ENCODE data around the gene SEPTIN7. TPM values are rescaled to one million over a fixed set of nuclear protein-coding genes. Genes with fewer than 3 reads are reported as not detected.

The SEPTIN7 gene
- total RNA-seq, 1 experiment from 2014 or later: 486 TPM

DNA sequence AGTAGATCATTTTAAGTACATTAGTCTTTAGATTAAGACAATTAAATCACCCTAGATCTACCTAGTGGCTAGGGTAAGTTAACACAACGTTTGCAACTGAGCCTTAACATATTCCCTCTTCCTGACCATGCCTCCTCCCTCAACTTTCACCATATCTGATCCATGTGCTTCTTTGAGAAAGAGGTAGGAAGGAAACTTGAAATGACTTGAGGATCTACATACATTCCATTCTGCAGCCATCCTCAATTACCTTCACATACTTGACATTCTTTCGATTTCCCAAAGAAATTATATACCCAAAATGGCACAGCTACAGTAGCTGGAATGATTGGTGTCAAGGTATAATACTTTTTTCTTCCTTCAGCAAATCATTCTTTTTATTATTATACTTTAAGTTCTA, 12.9 kb upstream of the SEPTIN7 start:
- DNase-seq (ENCODE audit: low read depth): no peak

DNA sequence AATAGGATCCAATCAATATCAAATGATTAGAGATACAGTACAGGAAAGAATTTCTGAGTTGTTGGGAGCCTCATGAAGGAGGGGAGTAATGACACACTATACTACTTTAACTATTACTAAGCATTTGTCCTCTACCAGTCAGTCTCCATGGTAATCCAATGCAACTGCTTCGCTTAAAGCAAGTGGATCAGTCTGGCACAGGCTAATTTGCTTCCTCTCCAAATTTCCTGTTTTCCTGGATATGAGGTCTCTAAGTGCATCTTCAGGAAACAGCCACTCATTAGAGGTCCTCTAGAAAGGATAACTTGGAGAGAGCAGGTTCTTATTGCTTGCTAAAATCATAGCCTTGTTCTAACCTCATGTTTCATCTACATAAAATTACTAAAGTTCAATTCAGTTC, 8.4 kb upstream of the SEPTIN7 start:
- DNase-seq (ENCODE audit: low read depth): peak; percentile 17

DNA sequence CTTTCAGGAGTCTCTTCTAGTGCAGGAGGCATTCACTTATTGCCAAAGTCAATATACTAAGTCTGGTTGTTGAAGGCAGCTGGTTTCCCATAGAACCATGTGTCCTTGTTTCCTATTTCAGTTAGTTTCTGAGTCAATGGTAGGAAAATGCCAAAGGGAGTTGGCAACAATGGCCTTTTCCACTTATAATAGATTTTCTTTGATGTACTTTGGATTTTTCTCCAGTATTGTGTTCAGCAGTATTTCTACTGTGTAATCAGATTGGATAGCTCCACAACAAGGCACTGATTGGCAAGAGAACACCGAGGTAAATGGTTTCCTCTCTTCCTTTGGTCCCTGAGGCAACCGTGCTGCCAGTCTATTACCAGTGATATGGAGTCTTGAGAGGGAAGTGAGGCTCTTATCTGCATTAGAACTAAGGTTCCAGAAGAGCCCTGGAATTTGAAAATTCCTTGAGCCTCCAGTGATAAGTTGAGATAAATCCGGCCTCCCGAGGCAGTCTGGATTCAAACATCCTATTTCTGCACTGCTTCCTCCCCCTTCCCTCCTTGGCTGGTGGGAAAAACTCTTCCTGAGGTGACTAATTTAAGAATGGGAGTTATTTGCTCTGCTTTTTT, 7.9 kb upstream of the SEPTIN7 start:
- peak; percentile 48 for DNase-seq (ENCODE audit: low read depth)

DNA sequence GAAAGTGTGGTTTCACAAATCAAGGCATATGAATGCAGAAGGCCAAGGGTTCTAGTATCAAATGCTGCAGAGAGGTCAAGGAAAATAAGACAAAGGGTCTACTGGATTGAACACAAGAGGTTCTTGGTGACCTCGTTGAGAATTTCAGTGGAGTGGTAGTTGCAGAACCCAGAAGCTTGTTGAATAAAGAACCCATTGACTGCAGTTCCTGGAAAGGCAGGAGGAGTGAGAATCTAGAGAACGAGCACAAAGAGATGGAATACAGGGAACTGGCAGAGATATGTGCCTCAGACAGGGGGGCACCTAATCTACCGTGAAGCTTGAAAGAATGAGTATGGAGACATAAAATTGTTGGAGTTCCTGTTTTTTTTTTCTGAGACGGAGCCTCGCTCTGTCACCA, 3.5 kb upstream of the SEPTIN7 start:
- no peak for DNase-seq (ENCODE audit: low read depth)

DNA sequence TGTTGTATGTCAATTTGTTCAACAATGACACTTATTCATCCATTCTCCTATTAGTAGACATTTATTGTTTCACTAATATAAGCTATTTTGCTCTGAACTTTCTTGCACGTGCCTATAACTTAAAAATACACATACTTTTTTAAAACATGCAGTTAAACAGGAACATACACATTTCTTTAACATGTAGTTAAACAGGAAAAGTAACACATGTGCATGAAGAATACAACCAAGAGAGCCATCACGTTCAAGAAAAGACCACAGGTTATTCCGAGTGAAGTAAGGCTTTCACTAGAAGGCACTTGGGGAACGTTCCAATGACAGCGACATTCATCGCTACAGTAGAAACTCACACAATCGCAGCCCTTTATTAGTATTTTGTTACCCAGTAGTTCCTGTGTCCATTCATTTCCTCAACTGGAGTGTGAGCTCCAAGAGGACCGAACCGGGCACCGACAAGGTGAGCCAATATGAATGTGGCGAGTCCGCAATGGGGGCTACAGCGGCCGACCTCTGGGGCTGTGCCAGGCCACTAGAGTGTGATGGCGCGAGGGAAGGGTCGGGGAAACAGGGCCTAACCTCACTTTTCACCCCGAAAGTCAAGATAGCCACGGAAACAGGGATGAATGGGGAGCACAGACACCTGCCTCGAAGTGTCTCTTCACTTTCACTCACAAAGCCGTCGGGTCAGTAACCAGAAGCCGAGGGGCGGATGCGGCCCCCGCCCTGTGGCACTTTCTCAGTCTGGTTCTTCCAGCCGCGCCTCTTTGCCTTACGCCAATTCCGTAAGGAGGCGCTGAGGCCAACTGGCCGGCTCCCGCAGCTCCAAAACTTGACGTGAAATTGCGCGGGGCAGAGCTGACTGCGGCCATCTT, 775 bp upstream of the SEPTIN7 start:
- DNase-seq (ENCODE audit: low read depth): peak; percentile 92

DNA sequence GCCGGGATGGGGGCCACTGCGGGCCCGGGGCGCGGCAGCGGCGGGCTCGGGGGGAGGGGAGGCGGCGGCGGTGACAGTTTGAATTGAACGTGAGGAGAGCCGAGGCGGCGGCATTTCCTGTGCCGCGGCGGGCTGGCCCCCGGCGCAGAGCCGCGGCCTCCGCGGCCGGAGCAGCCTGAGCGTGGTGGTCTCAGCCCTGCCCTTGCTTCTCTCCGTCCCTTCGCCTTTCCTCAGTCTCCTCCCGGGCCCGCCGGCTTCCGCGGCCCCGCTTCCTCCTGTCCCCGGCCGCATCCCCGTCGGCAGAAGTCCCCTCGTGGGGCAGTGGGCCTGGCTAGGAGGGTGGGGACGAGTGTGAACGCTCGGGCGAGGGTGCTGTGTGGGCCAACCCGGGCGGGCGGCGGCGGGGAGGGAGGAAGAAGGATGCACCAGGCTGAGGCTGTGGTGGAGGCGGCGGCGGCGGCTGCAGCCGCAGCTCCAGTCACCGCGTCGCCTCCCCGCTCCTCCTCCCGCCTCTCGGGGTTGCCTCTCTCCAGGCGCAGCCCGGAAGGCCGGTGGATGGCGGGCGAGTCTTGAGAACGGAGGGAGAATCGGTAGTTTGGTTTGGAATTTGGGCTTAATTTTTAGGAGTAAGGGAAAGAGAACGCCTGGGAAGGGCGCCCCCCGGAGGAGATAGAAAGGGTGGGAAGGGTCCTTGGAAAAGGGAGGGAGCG, 690 bp downstream of the SEPTIN7 start:
- peak; percentile 78 for DNase-seq (ENCODE audit: low read depth)

DNA sequence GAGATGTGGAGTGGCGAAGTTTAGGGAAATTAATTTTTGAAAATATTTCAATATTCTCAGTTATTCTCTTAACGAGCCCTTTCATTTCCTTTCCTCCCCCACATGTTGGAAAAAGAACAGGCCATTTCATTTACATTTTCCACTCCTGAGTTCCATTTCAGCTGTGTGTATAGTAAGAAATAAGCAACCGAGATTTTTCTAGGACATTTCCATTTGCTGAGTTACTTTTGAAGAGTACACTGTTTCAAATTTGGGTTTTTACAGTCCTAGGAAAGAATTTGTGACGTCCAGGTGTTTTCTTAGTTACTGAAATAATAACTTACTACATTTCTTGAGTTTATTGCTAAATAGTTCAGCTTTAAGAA, 1.2 kb downstream of the SEPTIN7 start:
- no peak for DNase-seq (ENCODE audit: low read depth)

DNA sequence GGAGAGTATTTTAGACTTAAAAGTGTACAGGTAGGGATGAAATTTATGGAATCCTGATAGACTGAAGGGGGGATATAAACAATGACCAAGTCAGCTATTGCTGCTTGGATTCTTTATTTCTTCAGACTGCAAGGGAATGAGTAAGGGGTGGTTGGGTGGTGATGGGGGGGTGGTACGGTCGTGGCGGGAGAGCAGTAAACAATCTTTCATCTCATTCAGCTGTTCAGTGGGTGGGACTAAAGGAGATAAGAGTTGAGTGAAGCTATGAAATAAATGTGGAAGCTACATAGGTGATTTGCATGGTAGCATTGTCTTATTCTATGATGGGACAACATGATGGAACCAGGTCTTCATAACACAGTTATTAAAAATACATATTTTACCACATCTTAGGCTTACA, 1.8 kb downstream of the SEPTIN7 start:
- peak; percentile 34 for DNase-seq (ENCODE audit: low read depth)

DNA sequence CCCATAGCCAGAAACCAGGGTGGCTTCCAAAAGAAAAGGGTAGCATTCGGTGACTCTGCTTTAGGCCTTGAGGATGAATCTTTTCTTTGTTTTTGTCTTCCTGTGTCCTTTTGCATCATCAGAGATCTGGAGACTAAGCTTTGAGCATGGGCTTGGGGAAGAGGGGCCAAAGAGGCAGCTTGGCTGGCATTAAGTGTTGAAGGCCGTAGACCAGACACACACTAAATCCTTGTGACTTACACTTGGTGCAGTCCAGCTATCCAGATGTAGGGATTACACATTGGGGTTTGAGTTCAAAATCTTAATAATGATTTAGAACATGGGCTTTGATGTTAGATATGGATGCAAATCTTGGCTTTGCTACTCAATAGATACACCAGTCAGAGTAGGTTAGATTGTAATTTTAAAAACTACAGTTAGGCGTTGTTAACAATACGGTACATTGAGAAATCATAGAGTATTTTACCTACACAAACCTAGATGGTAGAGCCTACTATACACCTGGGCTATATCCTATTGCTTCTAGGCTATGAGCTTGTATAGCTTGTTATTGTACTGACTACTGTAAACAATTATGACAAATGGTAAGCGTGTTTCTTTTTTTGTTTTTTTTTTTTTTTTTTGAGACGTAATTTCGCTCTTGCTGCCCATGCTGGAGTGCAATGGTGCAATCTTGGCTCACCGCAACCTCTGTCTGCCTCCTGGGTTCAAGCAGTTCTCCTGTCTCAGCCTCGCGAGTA, 3.5 kb downstream of the SEPTIN7 start:
- DNase-seq (ENCODE audit: low read depth): no peak

DNA sequence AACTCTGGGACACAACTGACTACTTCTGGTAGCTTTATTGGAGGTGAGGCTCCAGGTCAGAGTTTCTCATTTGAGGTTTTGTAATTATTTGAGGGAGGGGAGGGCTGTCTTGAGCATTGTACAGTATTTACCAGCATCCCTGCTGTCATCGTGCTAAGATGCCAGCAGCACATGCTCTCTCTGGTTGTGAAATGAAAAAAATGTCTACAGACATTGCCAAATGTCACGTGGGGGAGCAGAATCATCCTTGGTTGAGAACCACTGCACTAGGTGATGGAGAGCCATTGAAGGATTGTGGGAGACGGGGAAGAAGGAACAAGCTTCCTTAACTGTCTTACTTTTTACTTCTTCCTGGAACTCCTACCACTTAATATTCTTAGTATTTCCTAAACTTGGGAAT, 5.0 kb downstream of the SEPTIN7 start:
- DNase-seq (ENCODE audit: low read depth): no peak

DNA sequence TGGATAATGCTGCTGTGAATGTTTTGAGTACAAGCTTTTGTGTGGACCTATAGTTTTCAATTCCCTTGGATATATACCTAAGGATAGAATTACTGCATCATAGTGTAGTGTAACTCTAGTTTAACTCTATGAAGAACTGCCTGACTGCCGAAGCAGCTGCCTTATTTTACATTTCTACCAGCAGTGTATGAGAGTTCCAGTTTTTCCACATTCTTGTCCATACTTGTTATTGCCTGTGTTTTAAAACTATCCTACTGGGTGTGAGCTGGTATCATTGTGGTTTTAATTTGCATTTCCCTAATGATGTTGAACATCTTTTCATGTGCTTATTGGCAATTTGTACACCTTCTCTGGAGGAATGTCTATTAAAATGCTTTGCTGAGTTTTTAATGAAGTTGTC, 15.7 kb downstream of the SEPTIN7 start:
- no peak for DNase-seq (ENCODE audit: low read depth)

DNA sequence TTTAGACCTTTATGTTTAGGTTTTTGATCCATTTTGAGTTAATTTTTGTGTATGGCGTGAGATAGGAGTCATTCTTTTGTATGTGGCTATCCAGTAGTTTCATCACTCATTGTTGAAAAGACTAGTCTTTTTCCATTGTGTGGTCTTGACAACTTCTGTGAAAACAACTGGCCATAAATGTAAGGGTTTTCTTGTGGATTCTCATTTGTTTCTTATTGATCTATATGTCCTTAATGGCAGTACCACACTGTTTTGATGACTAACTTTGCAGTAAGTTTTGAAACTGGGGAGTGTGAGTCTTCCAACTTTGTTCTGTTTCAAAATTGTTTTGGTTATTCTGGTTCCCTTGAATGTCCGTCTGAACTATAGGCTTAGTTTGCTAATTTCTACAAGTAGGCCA, 16.3 kb downstream of the SEPTIN7 start:
- no peak for DNase-seq (ENCODE audit: low read depth)

DNA sequence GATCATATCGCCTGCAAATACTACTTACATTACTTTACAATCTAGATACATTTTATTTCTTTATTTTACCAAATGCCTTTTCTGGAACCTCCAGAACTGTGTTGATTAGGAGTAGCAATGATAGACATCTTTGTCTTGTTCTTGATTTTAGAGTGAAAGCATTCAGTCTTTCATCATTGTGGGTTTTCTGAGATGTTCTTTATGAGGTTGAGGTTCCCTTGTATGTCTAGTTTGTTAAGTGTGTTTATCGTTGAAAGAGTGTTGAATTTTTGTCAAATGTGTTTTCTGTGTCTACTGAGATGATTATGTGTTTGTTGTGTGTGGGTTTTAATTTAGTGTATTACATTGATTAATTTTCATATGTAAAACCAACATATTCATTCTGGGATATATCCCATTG, 17.1 kb downstream of the SEPTIN7 start:
- no peak for DNase-seq (ENCODE audit: low read depth)

DNA sequence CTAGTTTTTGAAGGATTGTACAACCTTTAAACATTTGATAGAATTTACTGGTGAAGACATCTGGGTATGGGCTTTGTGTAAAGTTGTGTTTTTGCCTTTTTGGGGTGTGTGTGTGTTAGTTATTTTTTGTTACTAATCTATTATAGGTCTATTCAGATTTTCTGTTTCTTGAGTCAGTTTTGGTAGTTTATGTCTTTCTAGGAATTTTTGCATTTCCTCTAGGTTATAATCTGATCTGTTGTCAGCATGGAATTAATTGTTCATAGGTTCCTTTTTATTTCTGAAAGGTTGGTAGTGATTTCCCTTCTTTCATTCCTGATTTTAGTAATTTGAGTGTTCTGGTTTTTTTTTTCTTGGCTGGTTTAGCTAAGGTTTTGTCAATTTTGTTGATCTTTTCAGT, 17.7 kb downstream of the SEPTIN7 start:
- DNase-seq (ENCODE audit: low read depth): no peak

DNA sequence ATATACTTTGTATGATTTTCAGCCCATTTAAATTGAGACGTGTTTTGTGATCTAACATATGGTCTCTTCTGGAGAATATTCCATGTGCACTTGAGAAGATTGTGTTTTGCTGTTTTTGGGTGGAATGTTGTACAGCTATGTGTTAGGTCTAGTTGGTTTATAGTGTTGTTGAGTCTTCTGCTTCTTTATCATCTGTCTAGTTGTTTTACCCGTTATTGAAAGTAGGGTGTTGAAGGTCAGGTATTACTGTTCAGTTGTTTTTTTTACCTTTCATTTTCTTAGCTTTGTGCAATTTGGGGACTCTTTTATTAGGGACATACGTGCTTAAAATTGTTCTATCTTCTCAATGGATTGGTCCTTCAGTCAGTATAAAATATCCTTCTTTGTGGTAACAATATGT, 18.5 kb downstream of the SEPTIN7 start:
- DNase-seq (ENCODE audit: low read depth): no peak

DNA sequence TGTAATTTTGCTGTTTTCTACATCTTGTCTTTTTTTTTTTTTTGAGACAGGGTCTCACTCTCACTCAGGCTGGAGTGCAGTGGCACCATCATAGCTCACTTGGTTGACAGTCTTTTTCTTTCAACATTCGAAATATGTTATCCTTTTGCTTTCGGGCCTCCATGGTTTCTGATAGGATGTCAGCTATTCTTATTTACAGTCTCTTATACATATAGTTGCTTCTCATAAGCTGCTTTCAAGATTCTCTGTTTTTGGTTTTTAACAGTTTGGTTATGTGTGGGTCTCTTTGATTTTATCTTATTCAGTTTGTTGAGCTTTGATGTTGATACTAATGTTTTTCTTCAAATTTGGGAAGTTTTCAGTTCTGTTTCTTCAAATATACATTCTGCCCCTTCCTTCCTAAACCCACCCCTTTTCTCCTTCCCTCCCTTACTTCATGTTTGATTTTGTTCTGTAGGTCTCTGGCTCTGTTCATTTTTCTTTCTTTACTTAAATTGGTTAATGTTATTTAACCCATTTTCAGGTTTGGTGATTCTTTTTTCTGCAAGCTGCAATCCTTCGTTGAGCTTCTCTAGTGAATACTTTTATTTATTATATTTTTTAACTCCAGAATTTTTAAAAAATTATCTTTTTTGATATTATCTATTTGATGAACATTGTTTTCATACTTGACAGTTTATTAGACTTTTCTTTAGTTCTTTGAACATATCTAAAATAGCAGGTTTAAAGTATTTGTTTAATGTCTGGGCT, 19.3 kb downstream of the SEPTIN7 start:
- DNase-seq (ENCODE audit: low read depth): no peak

DNA sequence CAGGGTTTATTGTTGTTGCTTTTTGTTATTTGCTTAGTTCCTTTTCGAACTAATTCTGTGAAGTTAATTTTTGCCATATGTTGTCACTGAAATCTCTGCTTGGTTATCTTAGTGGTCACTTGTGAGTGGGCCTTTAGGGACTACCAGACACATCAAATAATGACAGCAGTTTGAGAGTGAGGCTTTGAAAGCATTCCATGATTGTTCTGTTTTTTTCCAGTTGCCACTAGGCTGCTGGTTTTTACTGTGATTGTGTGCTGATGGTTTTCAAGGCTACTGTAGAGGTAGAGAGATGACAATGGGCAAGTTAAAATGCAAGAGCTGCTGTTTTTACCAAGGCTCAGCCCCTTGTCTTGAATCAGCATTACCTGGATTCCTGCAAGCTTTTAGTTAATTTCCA, 20.0 kb downstream of the SEPTIN7 start:
- DNase-seq (ENCODE audit: low read depth): no peak

DNA sequence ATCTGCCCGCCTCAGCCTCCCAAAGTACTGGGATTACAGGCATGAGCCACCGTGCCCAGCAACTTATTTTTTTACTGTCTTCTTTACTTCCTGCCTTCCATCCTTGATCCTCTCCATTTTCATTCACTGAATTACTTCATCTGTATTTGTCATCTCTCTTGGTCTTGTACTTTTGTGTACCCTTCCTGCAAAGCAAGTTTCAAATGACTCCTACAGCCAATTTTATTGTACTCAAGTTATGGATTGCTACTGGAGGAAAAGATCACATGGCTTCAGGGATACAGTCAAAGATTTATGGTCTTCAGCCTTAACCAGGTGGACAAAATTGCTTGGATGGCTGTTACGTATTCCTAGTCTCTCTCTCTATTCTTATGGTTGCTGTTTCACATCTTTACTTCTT, 22.6 kb downstream of the SEPTIN7 start:
- DNase-seq (ENCODE audit: low read depth): no peak

DNA sequence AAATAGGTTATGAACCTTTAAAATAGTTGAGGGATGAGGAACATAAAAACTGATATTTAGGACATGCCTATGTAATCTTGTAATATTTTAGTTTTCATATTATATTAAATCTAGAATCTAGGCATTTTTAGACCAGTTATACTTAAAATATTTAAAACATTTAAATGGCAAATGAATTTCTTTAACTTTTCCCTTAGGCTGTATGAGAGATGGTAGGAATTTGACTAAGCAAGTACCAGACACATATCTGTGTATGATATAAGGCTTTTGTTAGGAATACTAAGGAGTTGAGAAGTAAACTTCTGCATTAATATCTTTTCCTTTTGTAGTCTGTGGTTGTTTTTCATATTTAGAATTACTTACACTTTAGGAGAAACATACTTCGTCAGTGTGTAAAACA, 25.1 kb downstream of the SEPTIN7 start:
- no peak for DNase-seq (ENCODE audit: low read depth)

DNA sequence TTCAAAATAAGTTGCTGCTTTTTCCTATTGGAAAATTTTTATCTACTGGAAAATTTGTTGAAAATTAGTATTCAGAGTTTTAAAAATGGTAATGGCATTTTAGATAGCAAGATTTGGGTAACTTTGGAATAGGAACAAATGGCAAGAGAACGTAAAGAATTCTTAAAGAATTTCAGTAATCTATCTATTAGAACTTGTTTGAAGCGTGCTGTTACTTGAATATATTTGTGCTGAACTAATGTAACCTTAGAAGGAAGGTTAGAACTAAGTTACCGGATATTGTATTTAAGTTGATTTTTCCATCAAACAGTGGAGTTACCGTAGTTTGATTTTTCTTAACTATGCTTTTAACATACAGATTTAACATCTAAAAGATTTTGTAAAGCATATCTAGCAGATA, 25.9 kb downstream of the SEPTIN7 start:
- DNase-seq (ENCODE audit: low read depth): no peak

DNA sequence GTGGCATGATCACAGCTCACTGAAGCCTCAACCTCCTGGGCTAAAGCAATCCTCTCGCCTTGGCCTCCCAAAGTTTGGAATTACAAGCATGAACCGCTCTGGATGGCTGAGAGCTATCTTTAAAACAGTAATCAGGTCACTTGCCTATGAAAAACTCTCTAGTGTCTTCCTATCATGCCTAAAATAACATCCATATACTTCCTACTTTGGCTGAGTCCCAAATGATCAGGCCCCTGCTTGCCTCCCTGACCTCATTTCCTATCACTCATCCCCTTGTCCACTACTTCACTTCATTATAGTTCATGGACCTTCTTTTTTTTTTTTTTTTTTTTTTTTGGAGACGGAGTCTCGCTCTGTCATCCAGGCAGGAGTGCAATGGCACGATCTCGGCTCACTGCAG, 28.0 kb downstream of the SEPTIN7 start:
- DNase-seq (ENCODE audit: low read depth): peak; percentile 35
